Endothelial cell (in vitro differentiated cells): Measurements from ENCODE around the gene PRDM12. TPM values are rescaled to one million over a fixed set of nuclear protein-coding genes. Genes with fewer than 3 reads are reported as not detected.

ENCODE experiments used
- DNase-seq: peaks from one replicate; pipeline ENCODE4 v3.0.0; 2021; ENCODE audit warnings: low spot score
- H3K27ac Mint-ChIP-seq: one replicate; pipeline ENCODE4 v1.8.0; 2021; ENCODE audit warnings: mixed read lengths, inconsistent platforms; ENCODE audit not compliant: unreplicated experiment
- H3K27me3 Mint-ChIP-seq: one replicate; pipeline ENCODE4 v1.8.0; 2021; ENCODE audit warnings: mild to moderate bottlenecking, moderate library complexity, mixed read lengths, inconsistent platforms; ENCODE audit not compliant: unreplicated experiment
- H3K36me3 Mint-ChIP-seq: one replicate; pipeline ENCODE4 v1.8.0; 2021; ENCODE audit warnings: mild to moderate bottlenecking, low read depth, mixed read lengths, inconsistent platforms; ENCODE audit not compliant: unreplicated experiment
- H3K4me1 Mint-ChIP-seq: one replicate; pipeline ENCODE4 v1.8.0; 2021; ENCODE audit warnings: mild to moderate bottlenecking, mixed read lengths, inconsistent platforms; ENCODE audit not compliant: unreplicated experiment
- H3K4me3 Mint-ChIP-seq: one replicate; pipeline ENCODE4 v1.8.0; 2021; ENCODE audit warnings: mild to moderate bottlenecking, mixed read lengths, inconsistent platforms; ENCODE audit not compliant: unreplicated experiment
- H3K9me3 Mint-ChIP-seq: one replicate; pipeline ENCODE4 v1.8.0; 2021; ENCODE audit warnings: mixed read lengths, inconsistent platforms; ENCODE audit not compliant: unreplicated experiment
- microRNA-seq: library from miRNA; unstranded; fragments of <30 nt; microRNA quantifications from one replicate; pipeline ENCODE4, GENCODE V29; 2020; ENCODE audit not compliant: unreplicated experiment
- total RNA-seq: library from RNA; stranded (reverse); fragmentation: NEBNext Ultra II Directional; extraction: Animal tissue kit (Norgen Biotek cat#: 25700); gene quantifications from one replicate; pipeline ENCODE4 v1.2.1, GENCODE V29; 2021; ENCODE audit not compliant: unreplicated experiment
- TF ChIP-seq, protein P1 (sequence below): fragments of 200-600 bp; sonication (generic); IDR thresholded peaks from one replicate; pipeline ENCODE4 v1.5.0; 2021; ENCODE audit warnings: antibody characterized with exemption; ENCODE audit not compliant: unreplicated experiment

Gene PRDM12
- total RNA-seq, 1 donor from 2014 or later = not detected

GRCh38 chr9:130728721-130729120 is 64.3 kb downstream of the PRDM12 start:
- Mint-ChIP-seq H3K36me3 (no peaks in the 10 kb centered on the region), H3K4me1 (peaks cover 33% of the 10 kb centered on the region), H3K4me3 (no peak overlapping the region), H3K27ac (no peak overlapping the region), H3K27me3 (no peaks in the 10 kb centered on the region), H3K9me3 (no peaks in the 10 kb centered on the region)
- DNase-seq = no peak
- TF ChIP-seq, protein P1, sequence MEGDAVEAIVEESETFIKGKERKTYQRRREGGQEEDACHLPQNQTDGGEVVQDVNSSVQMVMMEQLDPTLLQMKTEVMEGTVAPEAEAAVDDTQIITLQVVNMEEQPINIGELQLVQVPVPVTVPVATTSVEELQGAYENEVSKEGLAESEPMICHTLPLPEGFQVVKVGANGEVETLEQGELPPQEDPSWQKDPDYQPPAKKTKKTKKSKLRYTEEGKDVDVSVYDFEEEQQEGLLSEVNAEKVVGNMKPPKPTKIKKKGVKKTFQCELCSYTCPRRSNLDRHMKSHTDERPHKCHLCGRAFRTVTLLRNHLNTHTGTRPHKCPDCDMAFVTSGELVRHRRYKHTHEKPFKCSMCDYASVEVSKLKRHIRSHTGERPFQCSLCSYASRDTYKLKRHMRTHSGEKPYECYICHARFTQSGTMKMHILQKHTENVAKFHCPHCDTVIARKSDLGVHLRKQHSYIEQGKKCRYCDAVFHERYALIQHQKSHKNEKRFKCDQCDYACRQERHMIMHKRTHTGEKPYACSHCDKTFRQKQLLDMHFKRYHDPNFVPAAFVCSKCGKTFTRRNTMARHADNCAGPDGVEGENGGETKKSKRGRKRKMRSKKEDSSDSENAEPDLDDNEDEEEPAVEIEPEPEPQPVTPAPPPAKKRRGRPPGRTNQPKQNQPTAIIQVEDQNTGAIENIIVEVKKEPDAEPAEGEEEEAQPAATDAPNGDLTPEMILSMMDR = no peak

DNA sequence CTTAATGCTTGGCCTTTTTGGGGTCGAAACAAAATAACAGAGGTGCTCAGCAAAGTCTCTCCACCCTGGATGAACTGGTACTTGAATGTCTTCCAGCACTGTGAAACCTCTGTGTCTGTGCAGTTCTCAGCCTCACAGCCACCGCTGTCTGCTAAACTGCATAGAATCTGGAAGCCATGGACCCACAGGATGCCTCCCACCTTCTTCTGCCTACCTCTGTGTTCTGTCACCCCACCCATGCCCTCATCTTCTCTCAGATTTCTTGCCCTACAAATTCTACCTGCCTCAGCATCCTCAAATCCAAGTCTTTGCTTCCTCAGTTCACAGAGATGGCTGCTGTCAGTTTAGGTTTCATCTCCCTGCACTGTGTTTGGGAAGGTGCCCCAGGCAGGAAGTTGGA is 64.8 kb downstream of the PRDM12 start:
- no peaks in the 10 kb centered on the region for H3K27me3 Mint-ChIP-seq
- H3K36me3 Mint-ChIP-seq = no peaks in the 10 kb centered on the region

DNA sequence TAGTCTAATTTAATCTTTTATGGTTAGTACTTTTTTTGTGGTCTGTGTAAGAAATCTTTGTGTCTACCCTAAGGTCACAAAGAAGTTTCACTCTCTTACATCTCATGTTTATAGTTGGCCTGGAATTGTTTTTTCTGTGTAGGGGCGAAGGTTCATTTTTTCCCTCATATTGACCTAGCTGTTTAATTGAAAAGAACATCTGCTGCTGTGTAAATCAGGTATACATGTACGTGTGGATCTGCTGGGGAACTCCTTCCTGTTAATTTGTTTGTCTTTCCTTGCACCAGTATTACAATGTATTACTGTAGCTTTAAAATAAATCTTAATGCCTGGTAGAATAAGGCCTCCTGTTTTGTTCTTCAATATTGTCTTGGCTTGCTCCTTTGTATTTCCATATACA is 67.0 kb downstream of the PRDM12 start:
- TF ChIP-seq, protein P1 = no peak
- H3K36me3 Mint-ChIP-seq = no peaks in the 10 kb centered on the region
- H3K9me3 Mint-ChIP-seq = no peaks in the 10 kb centered on the region
- H3K27me3 Mint-ChIP-seq = no peaks in the 10 kb centered on the region
- H3K4me1 Mint-ChIP-seq = peaks cover 33% of the 10 kb centered on the region
- DNase-seq = no peak
- no peak overlapping the region for H3K4me3 Mint-ChIP-seq
- peak overlapping the region; percentile 7 for H3K27ac Mint-ChIP-seq

More for the DNA sequence above, 64.8 kb downstream of the PRDM12 start:
- no peak overlapping the region for H3K4me3 Mint-ChIP-seq
- TF ChIP-seq, protein P1 = no peak
- no peaks in the 10 kb centered on the region for H3K9me3 Mint-ChIP-seq
- DNase-seq = no peak
- peak overlapping the region; percentile 28 for H3K27ac Mint-ChIP-seq
- peaks cover 33% of the 10 kb centered on the region for H3K4me1 Mint-ChIP-seq

- H3K4me1 Mint-ChIP-seq = peaks cover 33% of the 10 kb centered on the region
- TF ChIP-seq, protein P1 = no peak
- DNase-seq = no peak
- no peak overlapping the region for H3K27ac Mint-ChIP-seq
- H3K27me3 Mint-ChIP-seq = no peaks in the 10 kb centered on the region
- H3K9me3 Mint-ChIP-seq = no peaks in the 10 kb centered on the region
- no peaks in the 10 kb centered on the region for H3K36me3 Mint-ChIP-seq
- H3K4me3 Mint-ChIP-seq = no peak overlapping the region
Observed at GRCh38 chr9:130732136-130732535, 67.7 kb downstream of the PRDM12 start.

Small RNA genes lying within 50 kb of the gene (microRNA-seq; reads per million reads assigned to microRNA genes)
- not detected for gene MIR6856

Other genes with a start within 250 kb of the PRDM12 start
- gene ASS1, start 219.6 kb upstream of the PRDM12 start, total RNA-seq = 3.1 TPM
- gene FUBP3, start 85.0 kb upstream of the PRDM12 start, total RNA-seq = 61.9 TPM
- 26.0 TPM for gene EXOSC2, start 29.2 kb downstream of the PRDM12 start, total RNA-seq
- 121 TPM for gene ABL1, start 170.7 kb downstream of the PRDM12 start, total RNA-seq
- not detected for gene QRFP, start 232.2 kb downstream of the PRDM12 start, total RNA-seq